ENCODE measurements around the gene TMEM140. TPM values are rescaled to one million over a fixed set of nuclear protein-coding genes. Genes with fewer than 3 reads are reported as not detected.

TMEM140 gene
- total and polyA plus RNA-seq, 2 of the 13 experiments (the other 11 are each of a cell fraction or from before 2014, with no cell fraction given): 9.2 to 21.7 TPM

DNA sequence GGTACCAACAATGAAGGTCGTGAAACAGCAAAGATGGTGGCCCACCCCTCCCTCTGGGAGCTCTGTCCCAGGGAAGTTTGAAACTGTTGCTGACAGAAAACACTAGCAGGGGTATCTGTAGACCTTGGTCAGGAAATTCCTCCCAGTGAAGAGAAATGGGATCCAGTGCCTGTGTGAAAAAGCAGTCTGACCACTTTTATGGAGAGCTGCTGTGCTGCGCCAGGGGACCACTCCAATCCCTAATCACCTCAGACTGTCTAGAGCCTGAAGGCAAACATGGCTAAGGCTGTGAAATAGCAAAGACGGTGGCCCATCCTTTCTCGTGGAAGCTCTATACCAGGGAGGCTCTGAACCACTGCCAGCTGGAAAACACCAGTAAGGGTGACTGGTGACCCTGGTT lies 38.3 kb upstream of the TMEM140 start (continued):
- no peak for TF ChIP-seq PRDM15 (CRISPR knock-in tag; IDR thresholded peaks at IDR 0.05)
- no peak for TF ChIP-seq ZNF274 (CRISPR knock-in tag; IDR thresholded peaks at IDR 0.05)
- no peak for TF ChIP-seq ZNF468 (CRISPR knock-in tag; IDR thresholded peaks at IDR 0.05)
- no peak for TF ChIP-seq MYPOP (CRISPR knock-in tag; IDR thresholded peaks at IDR 0.05)
- no peak for TF ChIP-seq AHDC1 (CRISPR knock-in tag; IDR thresholded peaks at IDR 0.05; ENCODE audit: borderline replicate concordance)
- no peak for TF ChIP-seq PHF20 (CRISPR knock-in tag; IDR thresholded peaks at IDR 0.05)
- TF ChIP-seq, protein P1, sequence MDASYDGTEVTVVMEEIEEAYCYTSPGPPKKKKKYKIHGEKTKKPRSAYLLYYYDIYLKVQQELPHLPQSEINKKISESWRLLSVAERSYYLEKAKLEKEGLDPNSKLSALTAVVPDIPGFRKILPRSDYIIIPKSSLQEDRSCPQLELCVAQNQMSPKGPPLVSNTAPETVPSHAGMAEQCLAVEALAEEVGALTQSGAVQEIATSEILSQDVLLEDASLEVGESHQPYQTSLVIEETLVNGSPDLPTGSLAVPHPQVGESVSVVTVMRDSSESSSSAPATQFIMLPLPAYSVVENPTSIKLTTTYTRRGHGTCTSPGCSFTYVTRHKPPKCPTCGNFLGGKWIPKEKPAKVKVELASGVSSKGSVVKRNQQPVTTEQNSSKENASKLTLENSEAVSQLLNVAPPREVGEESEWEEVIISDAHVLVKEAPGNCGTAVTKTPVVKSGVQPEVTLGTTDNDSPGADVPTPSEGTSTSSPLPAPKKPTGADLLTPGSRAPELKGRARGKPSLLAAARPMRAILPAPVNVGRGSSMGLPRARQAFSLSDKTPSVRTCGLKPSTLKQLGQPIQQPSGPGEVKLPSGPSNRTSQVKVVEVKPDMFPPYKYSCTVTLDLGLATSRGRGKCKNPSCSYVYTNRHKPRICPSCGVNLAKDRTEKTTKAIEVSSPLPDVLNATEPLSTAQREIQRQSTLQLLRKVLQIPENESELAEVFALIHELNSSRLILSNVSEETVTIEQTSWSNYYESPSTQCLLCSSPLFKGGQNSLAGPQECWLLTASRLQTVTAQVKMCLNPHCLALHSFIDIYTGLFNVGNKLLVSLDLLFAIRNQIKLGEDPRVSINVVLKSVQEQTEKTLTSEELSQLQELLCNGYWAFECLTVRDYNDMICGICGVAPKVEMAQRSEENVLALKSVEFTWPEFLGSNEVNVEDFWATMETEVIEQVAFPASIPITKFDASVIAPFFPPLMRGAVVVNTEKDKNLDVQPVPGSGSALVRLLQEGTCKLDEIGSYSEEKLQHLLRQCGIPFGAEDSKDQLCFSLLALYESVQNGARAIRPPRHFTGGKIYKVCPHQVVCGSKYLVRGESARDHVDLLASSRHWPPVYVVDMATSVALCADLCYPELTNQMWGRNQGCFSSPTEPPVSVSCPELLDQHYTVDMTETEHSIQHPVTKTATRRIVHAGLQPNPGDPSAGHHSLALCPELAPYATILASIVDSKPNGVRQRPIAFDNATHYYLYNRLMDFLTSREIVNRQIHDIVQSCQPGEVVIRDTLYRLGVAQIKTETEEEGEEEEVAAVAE (CRISPR knock-in tag; IDR thresholded peaks at IDR 0.05; ENCODE audit: borderline replicate concordance): no peak
- TF ChIP-seq ZUFSP (CRISPR knock-in tag; IDR thresholded peaks at IDR 0.05; ENCODE audit: borderline replicate concordance): no peak
- TF ChIP-seq ZSCAN29 (CRISPR knock-in tag; conservative IDR thresholded peaks at IDR 0.05): no peak
